ENCODE results near the gene CFAP61.

GRCh38 chr20:20023395-20023794, 28.9 kb upstream of the CFAP61 start:
- TF ChIP-seq CTCF (IDR thresholded peaks at IDR 0.05 in 4 of 5, conservative IDR thresholded peaks at IDR 0.05 in 1 of 5): no peak
- TF ChIP-seq POLR2A (IDR thresholded peaks at IDR 0.05): no peak
